Calu3 (cell line): Measurements from ENCODE around the gene GPN1. TPM values are rescaled to one million over a fixed set of nuclear protein-coding genes. Genes with fewer than 3 reads are reported as not detected.

Experiments
- Bru-seq: library from RNA; stranded (reverse); fragments of 400-500 nt; gene quantifications from one replicate; lab custom pipeline; 2021; lab: Mats Ljungman, UMichigan
- BruChase-seq, 2 experiments: library from RNA; stranded (reverse); fragments of 400-500 nt; gene quantifications; one replicate each; lab custom pipeline; 2021; lab: Mats Ljungman, UMichigan
- BruUV-seq: library from RNA; stranded (reverse); fragments of 400-500 nt; replicated peaks from 2 replicates; lab custom pipeline; 2021; lab: Mats Ljungman, UMichigan
- CTCF ChIA-PET: fragments of 300-600 bp; sonication (Branson Sonifier 250); formaldehyde crosslinking; loops from one replicate; lab custom pipeline; 2022; ENCODE audit warnings: antibody characterized with exemption; lab: Charles Lee
- DNase-seq: peaks from one replicate; pipeline ENCODE4 v3.0.0; 2022
- H3K27ac Mint-ChIP-seq: one replicate; pipeline ENCODE4 v1.8.0; 2022; ENCODE audit warnings: mixed read lengths; ENCODE audit not compliant: unreplicated experiment
- H3K27me3 Mint-ChIP-seq: one replicate; pipeline ENCODE4 v1.8.0; 2022; ENCODE audit warnings: mixed read lengths; ENCODE audit not compliant: unreplicated experiment
- H3K36me3 Mint-ChIP-seq: one replicate; pipeline ENCODE4 v1.8.0; 2022; ENCODE audit warnings: mild to moderate bottlenecking, moderate library complexity, mixed read lengths; ENCODE audit not compliant: insufficient read depth, unreplicated experiment
- H3K4me1 Mint-ChIP-seq: one replicate; pipeline ENCODE4 v1.8.0; 2022; ENCODE audit warnings: mild to moderate bottlenecking, low read depth, mixed read lengths; ENCODE audit not compliant: unreplicated experiment
- H3K4me3 Mint-ChIP-seq: one replicate; pipeline ENCODE4 v1.8.0; 2022; ENCODE audit warnings: mild to moderate bottlenecking, low read depth, moderate library complexity, mixed read lengths; ENCODE audit not compliant: unreplicated experiment
- H3K9me3 Mint-ChIP-seq: one replicate; pipeline ENCODE4 v1.8.0; 2022; ENCODE audit warnings: low read depth, mixed read lengths; ENCODE audit not compliant: unreplicated experiment
- CTCF ChIP-seq: fragments of 200-600 bp; IDR thresholded peaks from one replicate; pipeline ENCODE4 v1.8.0; 2022; ENCODE audit warnings: antibody characterized with exemption; ENCODE audit not compliant: unreplicated experiment
- intact Hi-C: fragments of 100-400 bp; cut with micrococcal nuclease; formaldehyde crosslinking; loops from one replicate; pipeline ENCODE4 v1.10.0; 2022; ENCODE audit not compliant: unreplicated experiment
- long read RNA-seq: library from polyadenylated mRNA; stranded (forward); transcript quantifications from one replicate; pipeline ENCODE4 v2.0.0, GENCODE V29; 2022
- total RNA-seq: library from RNA; stranded (reverse); gene quantifications from 2 replicates; pipeline ENCODE4 v1.2.3, GENCODE V29; 2022

Gene GPN1
- total RNA-seq (32.6 and 33.2 TPM in 2 replicates), Bru-seq, nascent RNA (percentile 81 among the genes with signal in this experiment), BruChase-seq, experiment 1, labeled RNA remaining after a 6-hour chase (percentile 80 among the genes with signal in this experiment), BruChase-seq, experiment 2, labeled RNA remaining after a 2-hour chase (percentile 77 among the genes with signal in this experiment)
- long read RNA-seq, transcript GPN1-212 (14 exons, 1,832 nt), result major isoform, 114 of 132 reads
- long read RNA-seq, partial matches to known transcripts, result 5 of 132 reads
- long read RNA-seq, other reads (novel, unspliced or antisense), result 13 of 132 reads

GRCh38 chr2:27628767-27629709, at the start of gene GPN1, which contains the start of gene CCDC121:
GPN1 (plus strand) TSS chr2:27629050; CDS start chr2:27629059, 9 bp downstream.
CCDC121 (minus strand) TSS chr2:27629012; CDS start chr2:27627799, 1,213 bp downstream.
- Mint-ChIP-seq H3K27ac (no peak within 1 kb of the TSS), H3K27me3 (no peaks in the 10 kb centered on the region), H3K36me3 (peaks cover 12% of the 10 kb centered on the region), H3K9me3 (no peaks in the 10 kb centered on the region), H3K4me1 (peaks cover 14% of the 10 kb centered on the region), H3K4me3 (no peak within 1 kb of the TSS)
- intact Hi-C loops, result loop anchor here (10.0 kb wide), 2 partner anchors 134 to 224 kb away; partner anchors contain the start of genes FNDC4, GCKR and PPM1G
- peak; percentile 90 for DNase-seq
- BruUV-seq, result no TSS peak
- no peak for TF ChIP-seq CTCF
- CTCF ChIA-PET, result interaction anchor here (2.7 kb wide), 1 partner anchor 54 kb away, joined by 14 read pairs; no protein-coding TSS in a partner anchor

- no TSS peak for BruUV-seq
- intact Hi-C loops, result loop anchor here (10.0 kb wide), 1 partner anchor 137 kb away; the partner anchor contains the start of gene KRTCAP3
- TF ChIP-seq CTCF, result no peak
- CTCF ChIA-PET, result no interaction called here
- no peak for DNase-seq
- no peak overlapping the region for H3K27ac Mint-ChIP-seq
- H3K36me3 Mint-ChIP-seq, result peaks cover 19% of the 10 kb centered on the region
- peaks cover 25% of the 10 kb centered on the region for H3K4me1 Mint-ChIP-seq
- peaks cover 5% of the 10 kb centered on the region for H3K9me3 Mint-ChIP-seq
- H3K4me3 Mint-ChIP-seq, result no peak overlapping the region
- peaks cover 22% of the 10 kb centered on the region for H3K27me3 Mint-ChIP-seq
These were observed 47.3 kb upstream of the GPN1 start for GRCh38 chr2:27581417-27582128.

- CTCF ChIA-PET, result no interaction called here
- H3K27me3 Mint-ChIP-seq, result peaks cover 20% of the 10 kb centered on the region
These were observed 46.6 kb upstream of the GPN1 start for GRCh38 chr2:27582129-27582694.

More at GRCh38 chr2:27582129-27582694, 46.6 kb upstream of the GPN1 start:
- TF ChIP-seq CTCF, result no peak
- Mint-ChIP-seq H3K36me3 (peaks cover 19% of the 10 kb centered on the region), H3K27ac (peak overlapping the region; percentile 95), H3K4me3 (peak overlapping the region; percentile 96), H3K9me3 (peaks cover 5% of the 10 kb centered on the region), H3K4me1 (peaks cover 30% of the 10 kb centered on the region)
- TSS peak; percentile 62 for BruUV-seq
- no peak for DNase-seq
- intact Hi-C loops, result loop anchor here (10.0 kb wide), 1 partner anchor 137 kb away; the partner anchor contains the start of gene KRTCAP3
